Panc1 (cell line): ENCODE measurements around the gene SLCO3A1. TPM values are rescaled to one million over a fixed set of nuclear protein-coding genes. Genes with fewer than 3 reads are reported as not detected.

Experiments used
- ATAC-seq: fragments of 200-7000 bp; cut with Tn5 transposase; 2 replicates; pipeline ENCODE4 v1.9.1; 2020; ENCODE audit warnings: mild to moderate bottlenecking, moderate library complexity
- BruUV-seq: library from RNA; stranded (reverse); fragments of 400-500 nt; replicated peaks from 2 replicates; lab custom pipeline; 2021; lab: Mats Ljungman, UMichigan
- CTCF ChIA-PET: fragments of 300-600 bp; sonication (Branson Sonifier 250); formaldehyde crosslinking; loops from one replicate; lab custom pipeline; 2022; ENCODE audit warnings: antibody characterized with exemption; lab: Charles Lee
- POLR2A ChIA-PET: fragments of 300-600 bp; sonication (Branson Sonifier 250); formaldehyde crosslinking; loops from one replicate; lab custom pipeline; 2022; ENCODE audit warnings: antibody characterized with exemption; lab: Charles Lee
- DNase-seq: peaks from one replicate; pipeline ENCODE4 v3.0.0-alpha.2; 2010; ENCODE audit warnings: low read depth, low spot score
- H3K27ac ChIP-seq: 2 replicates; pipeline ENCODE4 v1.5.1; 2011; ENCODE audit warnings: mild to moderate bottlenecking, low read length, inconsistent platforms
- H3K27me3 ChIP-seq: fragments of 200-500 bp; sonication (Bioruptor generic); 2 replicates; pipeline ENCODE4 v1.6.0; 2014; ENCODE audit warnings: low read length, inconsistent platforms; ENCODE audit not compliant: control insufficient read depth, insufficient read depth
- H3K36me3 ChIP-seq: fragments of 200-500 bp; sonication (Bioruptor generic); 2 replicates; pipeline ENCODE4 v1.5.1; 2014; ENCODE audit warnings: inconsistent platforms, mild to moderate bottlenecking, low read length, moderate library complexity; ENCODE audit not compliant: control insufficient read depth, insufficient read depth
- H3K4me1 ChIP-seq: 2 replicates; pipeline ENCODE4 v1.5.1; 2011; ENCODE audit warnings: inconsistent platforms, mild to moderate bottlenecking, low read length, moderate library complexity; ENCODE audit not compliant: control insufficient read depth, insufficient read depth
- H3K4me3 ChIP-seq, 2 experiments: 2 replicates each; pipeline ENCODE4 v1.5.1; 2011 to 2012; ENCODE audit warnings: low read depth in 2 of 2, low read length in 2 of 2, mild to moderate bottlenecking in 2 of 2, inconsistent platforms in 1 of 2, moderate library complexity in 1 of 2
- H3K9me3 ChIP-seq: fragments of 200-500 bp; sonication (Bioruptor generic); 2 replicates; pipeline ENCODE4 v1.5.1; 2014; ENCODE audit warnings: low read depth, mild to moderate bottlenecking, inconsistent platforms, low read length, moderate library complexity; ENCODE audit not compliant: control insufficient read depth, insufficient read depth
- CTCF ChIP-seq: fragments of 450-650 bp; IDR thresholded peaks from 2 replicates; pipeline ENCODE4 v1.5.1; 2017; ENCODE audit warnings: mild to moderate bottlenecking
- POLR2AphosphoS5 ChIP-seq: IDR thresholded peaks from 2 replicates; pipeline ENCODE4 v1.6.1; 2012; ENCODE audit warnings: mild to moderate bottlenecking, low read depth, low read length, moderate library complexity
- SIN3A ChIP-seq: IDR thresholded peaks from 2 replicates; pipeline ENCODE4 v1.6.1; 2012; ENCODE audit warnings: low read depth, mild to moderate bottlenecking, low read length, moderate library complexity, borderline replicate concordance; ENCODE audit not compliant: insufficient read depth
- TCF7L2 ChIP-seq: IDR thresholded peaks from 2 replicates; pipeline ENCODE4 v1.6.1; 2011; ENCODE audit warnings: mild to moderate bottlenecking, low read depth, low read length, inconsistent platforms
- in situ Hi-C: cut with HindIII; loops from 2 replicates; pipeline ENCODE4 v1.10.0; 2016; ENCODE audit warnings: low sequenced_read_pairs, low pct_unique_long_range_greater_than_20kb
- intact Hi-C: fragments of 100-400 bp; cut with micrococcal nuclease; formaldehyde crosslinking; loops from one replicate; pipeline ENCODE4 v1.10.0; 2022; ENCODE audit not compliant: unreplicated experiment
- total RNA-seq: library from RNA; stranded (reverse); gene quantifications from one replicate; pipeline ENCODE4 v1.2.1, GENCODE V29; 2021; ENCODE audit not compliant: unreplicated experiment
- TF ChIP-seq, protein P1 (sequence below), 2 experiments: IDR thresholded peaks; 2 replicates each; pipeline ENCODE4 v1.6.1; 2011 to 2012; ENCODE audit warnings: low read depth in 2 of 2, control low read depth in 1 of 2, low read length in 1 of 2, mild to moderate bottlenecking in 1 of 2, moderate library complexity in 1 of 2; ENCODE audit not compliant: insufficient read depth in 1 of 2

Gene SLCO3A1
- total RNA-seq, 1 experiment from 2014 or later: 20.6 TPM

DNA sequence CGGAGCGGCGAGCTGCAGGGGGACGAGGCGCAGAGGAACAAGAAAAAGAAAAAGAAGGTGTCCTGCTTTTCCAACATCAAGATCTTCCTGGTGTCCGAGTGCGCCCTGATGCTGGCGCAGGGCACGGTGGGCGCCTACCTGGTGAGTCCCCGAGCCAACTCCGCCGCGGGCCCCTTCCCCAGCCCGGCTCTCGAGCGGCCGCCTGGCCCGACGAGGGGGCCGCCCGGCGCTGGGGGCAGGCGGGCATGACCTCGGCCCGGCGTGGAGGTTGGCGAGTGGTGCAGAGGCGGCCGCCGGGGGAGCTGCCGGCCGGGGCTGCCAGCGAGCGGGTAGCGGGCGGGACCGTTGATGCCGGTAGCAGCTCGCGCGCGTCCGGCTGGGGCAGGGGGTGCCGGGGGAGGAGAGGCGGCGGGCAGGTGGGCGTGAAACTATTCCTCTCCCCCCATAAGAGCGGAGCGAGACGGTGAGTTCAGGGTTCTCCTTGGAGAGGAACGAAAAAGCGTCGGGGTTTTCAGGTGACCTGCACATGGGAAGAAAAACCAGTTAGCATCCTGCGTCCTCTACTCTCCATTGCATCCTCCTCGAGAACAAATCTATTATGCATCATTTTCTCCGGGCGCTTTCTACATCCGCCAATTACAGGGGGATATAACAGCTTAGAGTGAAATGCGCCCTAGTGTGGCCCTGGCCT is 585 bp downstream of the SLCO3A1 start:
- POLR2A ChIA-PET: interaction anchor here (0.7 kb wide), 1 partner anchor 32 kb away, joined by 7 read pairs; no protein-coding TSS in a partner anchor
- Histone ChIP-seq H3K4me3 (peak overlapping the region; percentile 53 to 66), H3K4me1 (peaks cover 18% of the 10 kb centered on the region), H3K27ac (no peak overlapping the region), H3K27me3 (no peaks in the 10 kb centered on the region), H3K9me3 (no peaks in the 10 kb centered on the region), H3K36me3 (no peaks in the 10 kb centered on the region)
- in situ Hi-C loops: no loop called here
- intact Hi-C loops: loop anchor here (2.0 kb wide), 2 partner anchors 227 to 551 kb away; no protein-coding TSS in a partner anchor
- CTCF ChIA-PET: interaction anchor here (0.6 to 1.3 kb wide), 6 partner anchors 13 to 933 kb away, joined by 3 read pairs; no protein-coding TSS in a partner anchor
- ATAC-seq: peak; percentile 70
- BruUV-seq: no TSS peak
- no peak for DNase-seq
- no peak for TF ChIP-seq CTCF
- 0 out of 2 replicates have a peak, but pooled peaks have one; percentile 24 for TF ChIP-seq SIN3A

DNA sequence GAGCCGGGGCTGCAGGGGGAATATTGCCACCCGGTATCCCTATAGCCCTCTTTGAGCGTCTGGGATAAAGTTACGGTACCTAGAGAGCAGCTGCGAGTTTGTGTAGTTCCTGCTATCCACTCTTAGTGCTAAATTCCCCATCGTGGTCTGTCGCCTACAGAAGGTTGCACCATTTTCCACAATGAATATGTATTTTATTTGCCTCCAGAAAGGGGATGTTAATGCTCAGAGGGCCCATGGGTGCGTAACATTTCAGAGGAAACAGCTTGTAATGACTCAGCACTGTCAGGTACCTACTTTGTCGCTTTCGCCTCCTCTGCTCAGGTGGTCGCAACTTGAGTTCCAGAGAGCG is 1.1 kb downstream of the SLCO3A1 start:
- Histone ChIP-seq H3K4me1 (peaks cover 18% of the 10 kb centered on the region), H3K9me3 (no peaks in the 10 kb centered on the region), H3K27me3 (no peaks in the 10 kb centered on the region), H3K4me3 (peak overlapping the region; percentile 53 to 66), H3K27ac (peak overlapping the region; percentile 29; the same call in 1 of the 2 replicates), H3K36me3 (no peaks in the 10 kb centered on the region)
- intact Hi-C loops: no loop called here
- CTCF ChIA-PET: interaction anchor here (0.6 to 1.3 kb wide), 2 partner anchors 13 to 168 kb away, joined by 3 read pairs; no protein-coding TSS in a partner anchor
- no TSS peak for BruUV-seq
- DNase-seq (no peak), ATAC-seq (no peak)
- POLR2A ChIA-PET: no interaction called here
- TF ChIP-seq, protein P1, sequence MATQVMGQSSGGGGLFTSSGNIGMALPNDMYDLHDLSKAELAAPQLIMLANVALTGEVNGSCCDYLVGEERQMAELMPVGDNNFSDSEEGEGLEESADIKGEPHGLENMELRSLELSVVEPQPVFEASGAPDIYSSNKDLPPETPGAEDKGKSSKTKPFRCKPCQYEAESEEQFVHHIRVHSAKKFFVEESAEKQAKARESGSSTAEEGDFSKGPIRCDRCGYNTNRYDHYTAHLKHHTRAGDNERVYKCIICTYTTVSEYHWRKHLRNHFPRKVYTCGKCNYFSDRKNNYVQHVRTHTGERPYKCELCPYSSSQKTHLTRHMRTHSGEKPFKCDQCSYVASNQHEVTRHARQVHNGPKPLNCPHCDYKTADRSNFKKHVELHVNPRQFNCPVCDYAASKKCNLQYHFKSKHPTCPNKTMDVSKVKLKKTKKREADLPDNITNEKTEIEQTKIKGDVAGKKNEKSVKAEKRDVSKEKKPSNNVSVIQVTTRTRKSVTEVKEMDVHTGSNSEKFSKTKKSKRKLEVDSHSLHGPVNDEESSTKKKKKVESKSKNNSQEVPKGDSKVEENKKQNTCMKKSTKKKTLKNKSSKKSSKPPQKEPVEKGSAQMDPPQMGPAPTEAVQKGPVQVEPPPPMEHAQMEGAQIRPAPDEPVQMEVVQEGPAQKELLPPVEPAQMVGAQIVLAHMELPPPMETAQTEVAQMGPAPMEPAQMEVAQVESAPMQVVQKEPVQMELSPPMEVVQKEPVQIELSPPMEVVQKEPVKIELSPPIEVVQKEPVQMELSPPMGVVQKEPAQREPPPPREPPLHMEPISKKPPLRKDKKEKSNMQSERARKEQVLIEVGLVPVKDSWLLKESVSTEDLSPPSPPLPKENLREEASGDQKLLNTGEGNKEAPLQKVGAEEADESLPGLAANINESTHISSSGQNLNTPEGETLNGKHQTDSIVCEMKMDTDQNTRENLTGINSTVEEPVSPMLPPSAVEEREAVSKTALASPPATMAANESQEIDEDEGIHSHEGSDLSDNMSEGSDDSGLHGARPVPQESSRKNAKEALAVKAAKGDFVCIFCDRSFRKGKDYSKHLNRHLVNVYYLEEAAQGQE (IDR thresholded peaks at IDR 0.05; ENCODE audit: insufficient read depth in 1 of 2, low read depth in 2 of 2, low read length in 1 of 2): no peak
- no peak for TF ChIP-seq SIN3A
- no peak for TF ChIP-seq POLR2AphosphoS5
- no peak for TF ChIP-seq TCF7L2
- no peak for TF ChIP-seq CTCF
- in situ Hi-C loops: no loop called here
